Measurements from ENCODE around the gene TBX4. TPM values are rescaled to one million over a fixed set of nuclear protein-coding genes. Genes with fewer than 3 reads are reported as not detected.

Gene TBX4
- total and polyA plus RNA-seq, 2 of the 13 experiments (the other 11 are each of a cell fraction or from before 2014, with no cell fraction given): 0.11 to 1.1 TPM

- peak; percentile 42; the same call in 1 of the 2 replicates for TF ChIP-seq AKNA (CRISPR knock-in tag; IDR thresholded peaks at IDR 0.05; ENCODE audit: borderline replicate concordance)
- peak; percentile 14; the same call in 1 of the 2 replicates for TF ChIP-seq MIER2 (CRISPR knock-in tag; IDR thresholded peaks at IDR 0.05)
- no peak for TF ChIP-seq ZFP62 (CRISPR knock-in tag; IDR thresholded peaks at IDR 0.05)
- TF ChIP-seq CTCF (CRISPR knock-in tag; IDR thresholded peaks at IDR 0.05): peak; percentile 99
- TF ChIP-seq ZBTB33 (CRISPR knock-in tag; IDR thresholded peaks at IDR 0.05): peak; percentile 18; the same call in 1 of the 2 replicates
- TF ChIP-seq NCOA2 (CRISPR knock-in tag; IDR thresholded peaks at IDR 0.05): peak; percentile 57; the same call in 1 of the 2 replicates
- TF ChIP-seq MTA1 (CRISPR knock-in tag; IDR thresholded peaks at IDR 0.05; ENCODE audit: borderline replicate concordance): peak; percentile 74; the same call in 1 of the 2 replicates
- no peak for TF ChIP-seq IRF9 (CRISPR knock-in tag; IDR thresholded peaks at IDR 0.05; ENCODE audit: borderline replicate concordance)
- peak; percentile 54; the same call in 1 of the 2 replicates for TF ChIP-seq ZNF337 (CRISPR knock-in tag; IDR thresholded peaks at IDR 0.05; ENCODE audit: borderline replicate concordance, low read depth)
- TF ChIP-seq MLXIP (CRISPR knock-in tag; IDR thresholded peaks at IDR 0.05; ENCODE audit: borderline replicate concordance): no peak
Measured at GRCh38 chr17:61412143-61412859, 39.9 kb upstream of the TBX4 start (continued).

Data from HepG2 (cell line).